ENCODE data around the gene ABI3BP. TPM values are rescaled to one million over a fixed set of nuclear protein-coding genes. Genes with fewer than 3 reads are reported as not detected.

Gene ABI3BP
- total RNA-seq, 1 experiment from 2014 or later, result 0.28 TPM

GRCh38 chr3:100868894-100869293 is 124.3 kb downstream of the ABI3BP start:
- Histone ChIP-seq H4K5ac (ENCODE audit: insufficient read length, low read depth, low read length) (no peak overlapping the region), H3K23ac (ENCODE audit: insufficient read length, low read depth, low read length) (no peak overlapping the region), H3K27me3 (ENCODE audit: insufficient read depth, low read length) (no peaks in the 10 kb centered on the region), H2BK12ac (ENCODE audit: insufficient read length, low read depth, low read length) (no peak overlapping the region), H3K56ac (ENCODE audit: insufficient read length, low read depth, low read length) (no peak overlapping the region), H4K8ac (replicated peaks; ENCODE audit: insufficient read length, low read depth, low read length) (no peak overlapping the region), H2BK5ac (ENCODE audit: insufficient read length, low read length) (no peak overlapping the region), H3K79me1 (ENCODE audit: insufficient read depth, low read depth, low read length, poor library complexity, severe bottlenecking) (no peaks in the 10 kb centered on the region), H2BK15ac (ENCODE audit: low read depth, low read length) (no peak overlapping the region), H4K20me1 (ENCODE audit: control insufficient read depth, insufficient read depth, insufficient read length) (no peaks in the 10 kb centered on the region), H2AK5ac (ENCODE audit: insufficient read length, low read length) (no peak overlapping the region), H3K18ac (ENCODE audit: insufficient read length, low read depth, low read length) (no peak overlapping the region), H3K27ac (ENCODE audit: insufficient read length, low read depth, low read length) (no peak overlapping the region), H3K9ac (ENCODE audit: extremely low read depth, insufficient read length, low read length) (no peak overlapping the region), H3K23me2 (ENCODE audit: insufficient read length, low read depth, low read length, poor library complexity, severe bottlenecking) (no peaks in the 10 kb centered on the region), H2AFZ (ENCODE audit: low read length) (no peak overlapping the region), H3T11ph (ENCODE audit: low read length) (no peak overlapping the region), H3K4ac (ENCODE audit: low read depth, low read length) (no peak overlapping the region), H3K79me2 (ENCODE audit: insufficient read depth, low read length) (no peaks in the 10 kb centered on the region), H3K4me1 (ENCODE audit: insufficient read depth, low read length) (no peaks in the 10 kb centered on the region), H3K9me3 (ENCODE audit: control insufficient read depth, low read depth, low read length) (no peaks in the 10 kb centered on the region), H4K91ac (ENCODE audit: insufficient read length, low read depth, low read length) (no peak overlapping the region), H2BK20ac (ENCODE audit: low read depth, low read length, poor library complexity, severe bottlenecking) (no peak overlapping the region), H3K4me2 (ENCODE audit: insufficient read depth, insufficient read length, low read length) (no peak overlapping the region), H2BK120ac (ENCODE audit: low read depth, low read length, poor library complexity, severe bottlenecking) (no peak overlapping the region), H3K14ac (ENCODE audit: insufficient read depth, low read length) (no peak overlapping the region)
- WGBS (ENCODE audit: extremely low coverage, insufficient read length, low lambda C conversion rate), result no CpG with 5 or more reads among the region's 3 CpGs
- Mint-ChIP-seq H3K4me3 (no peak overlapping the region), H3K4me1 (no peaks in the 10 kb centered on the region), H3K27ac (no peak overlapping the region), H3K9me3 (no peaks in the 10 kb centered on the region), H3K27me3 (ENCODE audit: low read depth) (no peaks in the 10 kb centered on the region), H3K36me3 (ENCODE audit: insufficient read depth in 1 of 3, low read depth in 3 of 3) (no peaks in the 10 kb centered on the region)
- TF ChIP-seq CTCF (conservative IDR thresholded peaks at IDR 0.05), result no peak
- no peak for DNase-seq

Measured in H9 (cell line).